Prostate gland (tissue), 2 donors: ENCODE data around the gene RGS14. TPM values are rescaled to one million over a fixed set of nuclear protein-coding genes. Genes with fewer than 3 reads are reported as not detected.

ENCODE experiments used
- DNase-seq: peaks from one replicate; pipeline ENCODE4 v3.0.0-alpha.2; 2019; ENCODE audit warnings: low spot score
- H3K27ac ChIP-seq, 2 donors: fragments of 200-600 bp; sonication (generic); 2 replicates each; pipeline ENCODE4 v1.5.1; 2017 to 2019
- H3K27me3 ChIP-seq: fragments of 200-600 bp; sonication (generic); replicated peaks from 2 replicates; pipeline ENCODE4 v1.5.1; 2019; ENCODE audit not compliant: insufficient read depth
- H3K36me3 ChIP-seq, 2 donors: fragments of 200-600 bp; sonication (generic); 1 replicate in 1 of 2; 2 replicates in 1 of 2; pipeline versions ENCODE4 v1.5.1 to v1.8.1; 2017 to 2019
- H3K4me1 ChIP-seq: fragments of 200-600 bp; sonication (generic); replicated peaks from 2 replicates; pipeline ENCODE4 v1.5.1; 2019
- H3K4me3 ChIP-seq, 2 donors: fragments of 200-600 bp; sonication (generic); 2 replicates each; pipeline ENCODE4 v1.5.1; 2017 to 2019
- H3K9me3 ChIP-seq: fragments of 200-600 bp; sonication (generic); 2 replicates; pipeline ENCODE4 v1.5.1; 2017
- CTCF ChIP-seq, 4 experiments: fragments of 200-600 bp in 2 of 4; fragments of 450-650 bp in 2 of 4; sonication (generic) in 2 of 4; IDR thresholded peaks; 1 replicate in 3 of 4; 2 replicates in 1 of 4; pipeline ENCODE4 v1.5.1; 2016 to 2019; ENCODE audit warnings: antibody characterized with exemption in 4 of 4, mild to moderate bottlenecking in 2 of 4, moderate library complexity in 2 of 4
- POLR2A ChIP-seq: fragments of 450-650 bp; IDR thresholded peaks from one replicate; pipeline ENCODE4 v1.6.1; 2016; ENCODE audit warnings: antibody characterized with exemption, mild to moderate bottlenecking
- POLR2AphosphoS5 ChIP-seq: sonication (generic); formaldehyde crosslinking; IDR thresholded peaks from one replicate; pipeline ENCODE4 v1.6.1; 2017; ENCODE audit warnings: antibody characterized with exemption
- WGBS: methylation state at CpG from one replicate; pipeline ENCODE4 v1.1.5; 2018; 5-methylcytosine and 5-hydroxymethylcytosine counted together
- intact Hi-C: fragments of 100-400 bp; cut with DNase I; formaldehyde crosslinking; loops from one replicate; pipeline ENCODE4 v1.14.2; 2022
- total RNA-seq, 2 donors: library from RNA; depleted of rRNA; stranded (reverse); fragments of >200 nt; gene quantifications; one replicate each; pipeline ENCODE4 v1.1.0, GENCODE V29; 2016

Gene RGS14
- total RNA-seq, 2 donors from 2014 or later = 13.3 to 24.2 TPM

DNA sequence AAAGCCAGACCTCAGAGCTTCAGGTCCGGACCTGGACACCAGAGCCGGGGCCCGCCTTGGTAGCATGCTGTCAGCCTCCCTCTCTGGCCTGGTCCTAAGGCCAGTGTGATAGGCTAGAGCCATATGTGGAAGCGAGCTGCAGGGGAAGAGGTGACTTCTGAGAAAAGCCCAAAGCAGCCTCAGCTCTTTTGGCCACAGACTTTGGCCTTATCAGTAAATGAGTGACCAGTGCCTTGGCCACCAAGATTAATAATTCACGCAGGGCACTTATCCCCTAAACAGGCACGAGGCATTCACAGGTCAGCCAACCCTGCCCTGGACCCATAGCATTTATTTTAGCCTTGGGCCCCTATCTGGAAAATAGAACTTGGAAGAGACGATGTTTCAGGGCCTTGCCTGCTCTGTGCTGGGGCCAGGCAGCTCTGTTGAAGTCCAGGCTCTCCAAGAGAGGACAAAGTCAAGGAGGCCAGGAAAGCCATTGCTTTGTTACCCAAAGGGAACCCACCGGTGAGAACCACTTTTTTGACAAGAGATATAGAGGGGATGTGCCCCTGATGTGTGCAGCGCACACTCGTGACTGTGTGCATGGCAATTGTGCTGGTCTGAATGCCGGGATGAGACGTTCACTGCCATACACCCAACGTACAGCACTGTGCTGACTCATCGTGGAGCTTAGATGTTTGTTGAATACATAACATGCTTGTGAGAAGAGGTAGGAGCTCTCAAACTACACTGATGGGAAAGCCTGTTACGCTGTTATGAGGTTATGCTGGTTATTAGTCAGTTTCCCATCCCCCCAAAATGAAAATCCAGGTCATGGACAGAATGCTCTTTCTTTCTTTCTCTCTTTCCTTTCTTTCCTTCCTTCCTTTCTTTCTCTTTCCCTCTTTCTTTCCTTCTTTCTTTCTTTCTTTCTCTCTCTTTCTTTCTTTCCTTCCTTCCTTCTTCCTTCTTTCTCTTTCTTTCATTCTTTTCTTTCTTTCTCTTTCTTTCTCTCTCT lies 21.5 kb downstream of the RGS14 start:
- DNase-seq = no peak
- Histone ChIP-seq H3K27me3 (no peaks in the 10 kb centered on the region), H3K36me3 (no peaks in the 10 kb centered on the region), H3K9me3 (no peaks in the 10 kb centered on the region), H3K4me1 (no peaks in the 10 kb centered on the region), H3K4me3 (no peak overlapping the region), H3K27ac (no peak overlapping the region)
- TF ChIP-seq CTCF (IDR thresholded peaks at IDR 0.05) (no peak), POLR2AphosphoS5 (no peak), POLR2A (no peak)
- intact Hi-C loops = no loop called here
- WGBS = 83% methylated on average over 13 of the region's 15 CpGs

- intact Hi-C loops = no loop called here
- no peak overlapping the region for H3K4me3 ChIP-seq
- H3K27me3 ChIP-seq = no peaks in the 10 kb centered on the region
- TF ChIP-seq POLR2A (no peak), POLR2AphosphoS5 (no peak), CTCF (IDR thresholded peaks at IDR 0.05) (no peak)
- H3K9me3 ChIP-seq = no peaks in the 10 kb centered on the region
- no peak overlapping the region for H3K27ac ChIP-seq
- no peaks in the 10 kb centered on the region for H3K36me3 ChIP-seq
- H3K4me1 ChIP-seq = no peaks in the 10 kb centered on the region
- WGBS = 85% methylated on average over 6 of the region's 6 CpGs
- DNase-seq = no peak
Observed at GRCh38 chr5:177380805-177381126, 23.0 kb downstream of the RGS14 start.

DNA sequence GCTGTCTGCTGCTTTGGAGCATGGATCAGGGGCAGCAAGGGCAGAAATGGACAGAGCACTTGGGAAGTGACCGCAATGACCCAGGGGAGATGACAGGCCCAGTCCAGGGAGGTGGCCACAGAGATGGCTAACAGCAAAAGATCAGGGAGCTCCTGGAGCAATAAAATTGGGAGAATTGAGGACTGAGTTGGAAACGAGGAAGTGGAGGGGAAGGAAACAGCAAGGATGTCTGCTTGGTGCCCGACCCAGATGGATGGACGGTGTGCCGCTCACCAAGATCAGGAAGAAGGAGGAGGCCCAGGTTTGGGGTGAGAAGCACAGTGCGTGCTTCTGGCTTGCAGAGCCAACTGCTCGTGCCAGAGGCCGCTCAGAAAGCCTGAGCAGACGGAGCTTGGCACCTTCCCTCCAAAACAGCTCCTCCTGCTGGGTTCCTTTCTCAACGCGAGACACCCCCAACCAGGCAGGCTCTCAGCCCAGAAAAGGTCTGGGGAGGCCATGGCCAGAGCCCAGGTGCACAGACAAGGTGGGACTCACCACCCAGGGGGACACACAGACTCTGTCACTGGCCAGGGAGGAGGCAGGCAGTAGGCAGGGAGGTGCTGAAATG lies 24.8 kb downstream of the RGS14 start:
- H3K27me3 ChIP-seq = no peaks in the 10 kb centered on the region
- 12% methylated on average over 11 of the region's 11 CpGs for WGBS
- peak; percentile 72 for DNase-seq
- TF ChIP-seq CTCF (IDR thresholded peaks at IDR 0.05) (peak in 3 of 4 experiments; percentile 47 to 64 (median 63)), POLR2A (no peak), POLR2AphosphoS5 (peak; percentile 58)
- no peaks in the 10 kb centered on the region for H3K9me3 ChIP-seq
- no peak overlapping the region for H3K4me3 ChIP-seq
- intact Hi-C loops = loop anchor here (2.0 kb wide), 1 partner anchor 64 kb away; no protein-coding TSS in a partner anchor
- no peaks in the 10 kb centered on the region for H3K4me1 ChIP-seq
- H3K27ac ChIP-seq = peak overlapping the region in 1 of 2 donors; percentile 49
- H3K36me3 ChIP-seq = no peaks in the 10 kb centered on the region

- H3K4me1 ChIP-seq = no peaks in the 10 kb centered on the region
- DNase-seq = no peak
- no peaks in the 10 kb centered on the region for H3K27me3 ChIP-seq
- H3K36me3 ChIP-seq = no peaks in the 10 kb centered on the region
- intact Hi-C loops = loop anchor here (2.0 kb wide), 1 partner anchor 64 kb away; no protein-coding TSS in a partner anchor
- WGBS = 93% methylated on average over 9 of the region's 9 CpGs
- H3K27ac ChIP-seq = no peak overlapping the region
- no peaks in the 10 kb centered on the region for H3K9me3 ChIP-seq
- no peak for TF ChIP-seq POLR2AphosphoS5
- TF ChIP-seq CTCF (IDR thresholded peaks at IDR 0.05) = no peak
- TF ChIP-seq POLR2A = no peak
- no peak overlapping the region for H3K4me3 ChIP-seq
Observed at GRCh38 chr5:177383181-177383580, 25.5 kb downstream of the RGS14 start.
